Measurements from ENCODE around the gene PCDHB5.
"Not testable (repeated sequence)": the region's sequence is repeated elsewhere in the genome, so short reads cannot be mapped to it uniquely, and the experiment has no call there.

Gene PCDHB5

DNA sequence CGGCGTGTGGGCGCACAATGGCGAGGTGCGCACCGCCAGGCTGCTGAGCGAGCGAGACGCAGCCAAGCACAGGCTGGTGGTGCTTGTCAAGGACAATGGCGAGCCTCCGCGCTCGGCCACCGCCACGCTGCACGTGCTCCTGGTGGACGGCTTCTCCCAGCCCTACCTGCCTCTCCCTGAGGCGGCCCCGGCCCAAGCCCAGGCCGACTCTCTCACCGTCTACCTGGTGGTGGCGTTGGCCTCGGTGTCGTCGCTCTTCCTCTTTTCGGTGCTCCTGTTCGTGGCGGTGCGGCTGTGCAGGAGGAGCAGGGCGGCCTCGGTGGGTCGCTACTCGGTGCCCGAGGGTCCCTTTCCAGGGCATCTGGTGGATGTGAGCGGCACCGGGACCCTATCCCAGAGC is 17.1 kb downstream of the PCDHB5 start:
- DNase-seq (ENCODE audit: low read depth): not testable (repeated sequence)

- no peak for DNase-seq (ENCODE audit: low read depth)
These were observed 20.8 kb downstream of the PCDHB5 start for GRCh38 chr5:141155540-141156374.

DNA sequence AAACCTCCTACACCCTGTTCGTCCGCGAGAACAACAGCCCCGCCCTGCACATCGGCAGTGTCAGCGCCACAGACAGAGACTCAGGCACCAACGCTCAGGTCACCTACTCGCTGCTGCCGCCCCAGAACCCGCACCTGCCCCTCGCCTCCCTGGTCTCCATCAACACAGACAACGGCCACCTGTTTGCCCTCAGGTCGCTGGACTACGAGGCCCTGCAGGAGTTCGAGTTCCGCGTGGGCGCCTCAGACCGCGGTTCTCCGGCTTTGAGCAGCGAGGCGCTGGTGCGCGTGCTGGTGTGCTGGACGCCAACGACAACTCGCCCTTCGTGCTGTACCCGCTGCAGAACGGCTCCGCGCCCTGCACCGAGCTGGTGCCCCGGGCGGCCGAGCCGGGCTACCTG is 22.4 kb downstream of the PCDHB5 start:
- DNase-seq (ENCODE audit: low read depth): not testable (repeated sequence)

DNA sequence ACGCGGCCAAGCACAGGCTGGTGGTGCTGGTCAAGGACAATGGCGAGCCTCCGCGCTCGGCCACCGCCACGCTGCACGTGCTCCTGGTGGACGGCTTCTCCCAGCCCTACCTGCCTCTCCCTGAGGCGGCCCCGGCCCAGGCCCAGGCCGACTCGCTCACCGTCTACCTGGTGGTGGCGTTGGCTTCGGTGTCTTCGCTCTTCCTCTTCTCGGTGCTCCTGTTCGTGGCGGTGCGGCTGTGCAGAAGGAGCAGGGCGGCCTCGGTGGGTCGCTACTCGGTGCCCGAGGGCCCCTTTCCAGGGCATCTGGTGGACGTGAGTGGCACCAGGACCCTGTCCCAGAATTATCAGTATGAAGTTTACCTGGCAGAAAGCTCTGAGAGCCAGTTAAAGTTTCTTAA is 22.9 kb downstream of the PCDHB5 start:
- DNase-seq (ENCODE audit: low read depth): not testable (repeated sequence)

- no peak for DNase-seq (ENCODE audit: low read depth)
These were observed 37.6 kb downstream of the PCDHB5 start, which contains the start of gene PCDHB7 for GRCh38 chr5:141172381-141173204. PCDHB7 (plus strand) TSS chr5:141172644; CDS start chr5:141172836, 192 bp downstream.

DNA sequence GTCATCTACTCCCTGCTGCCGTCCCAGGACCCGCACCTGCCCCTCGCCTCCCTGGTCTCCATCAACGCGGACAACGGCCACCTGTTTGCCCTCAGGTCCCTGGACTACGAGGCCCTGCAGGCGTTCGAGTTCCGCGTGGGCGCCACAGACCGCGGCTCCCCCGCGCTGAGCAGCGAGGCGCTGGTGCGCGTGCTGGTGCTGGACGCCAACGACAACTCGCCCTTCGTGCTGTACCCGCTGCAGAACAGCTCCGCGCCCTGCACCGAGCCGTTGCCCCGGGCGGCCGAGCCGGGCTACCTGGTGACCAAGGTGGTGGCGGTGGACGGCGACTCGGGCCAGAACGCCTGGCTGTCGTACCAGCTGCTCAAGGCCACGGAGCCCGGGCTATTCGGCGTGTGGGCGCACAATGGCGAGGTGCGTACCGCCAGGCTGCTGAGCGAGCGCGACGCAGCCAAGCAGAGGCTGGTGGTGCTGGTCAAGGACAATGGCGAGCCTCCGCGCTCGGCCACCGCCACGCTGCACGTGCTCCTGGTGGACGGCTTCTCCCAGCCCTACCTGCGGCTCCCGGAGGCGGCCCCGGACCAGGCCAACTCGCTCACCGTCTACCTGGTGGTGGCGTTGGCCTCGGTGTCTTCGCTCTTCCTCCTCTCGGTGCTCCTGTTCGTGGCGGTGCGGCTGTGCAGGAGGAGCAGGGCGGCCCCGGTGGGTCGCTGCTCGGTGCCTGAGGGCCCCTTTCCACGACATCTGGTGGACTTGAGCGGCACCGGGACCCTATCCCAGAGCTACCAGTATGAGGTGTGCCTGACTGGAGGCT is 39.5 kb downstream of the PCDHB5 start:
- DNase-seq (ENCODE audit: low read depth): not testable (repeated sequence)

DNA sequence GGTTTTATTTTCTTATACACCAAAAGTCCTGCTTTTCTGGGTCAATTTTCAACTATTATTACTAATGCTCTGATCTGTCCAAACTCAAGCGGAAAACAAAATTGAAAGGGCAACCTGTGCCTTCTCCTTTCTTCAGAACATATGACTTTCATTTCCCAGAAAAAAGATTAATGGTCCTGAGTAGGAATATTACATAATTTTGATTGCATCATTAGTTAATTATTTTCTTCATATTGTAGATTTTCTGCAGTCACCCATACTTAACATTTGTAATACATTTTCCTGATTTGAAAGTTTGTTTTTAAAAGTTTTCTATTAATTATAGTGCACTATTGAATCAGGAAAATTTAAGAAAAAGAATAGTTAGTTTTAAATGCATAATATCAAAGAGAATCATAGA is 40.9 kb downstream of the PCDHB5 start:
- DNase-seq (ENCODE audit: low read depth): no peak

- DNase-seq (ENCODE audit: low read depth): not testable (repeated sequence)
These were observed 42.7 kb downstream of the PCDHB5 start, which contains the start of gene PCDHB8 for GRCh38 chr5:141177577-141178191. PCDHB8 (plus strand) TSS chr5:141177790; CDS start chr5:141178035, 245 bp downstream.

DNA sequence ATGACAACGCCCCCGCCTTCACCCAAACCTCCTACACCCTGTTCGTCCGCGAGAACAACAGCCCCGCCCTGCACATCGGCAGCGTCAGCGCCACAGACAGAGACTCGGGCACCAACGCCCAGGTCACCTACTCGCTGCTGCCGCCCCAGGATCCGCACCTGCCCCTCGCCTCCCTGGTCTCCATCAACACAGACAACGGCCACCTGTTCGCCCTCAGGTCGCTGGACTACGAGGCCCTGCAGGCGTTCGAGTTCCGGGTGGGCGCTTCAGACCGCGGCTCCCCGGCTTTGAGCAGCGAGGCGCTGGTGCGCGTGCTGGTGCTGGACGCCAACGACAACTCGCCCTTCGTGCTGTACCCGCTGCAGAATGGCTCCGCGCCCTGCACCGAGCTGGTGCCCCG is 44.4 kb downstream of the PCDHB5 start:
- DNase-seq (ENCODE audit: low read depth): not testable (repeated sequence)

DNA sequence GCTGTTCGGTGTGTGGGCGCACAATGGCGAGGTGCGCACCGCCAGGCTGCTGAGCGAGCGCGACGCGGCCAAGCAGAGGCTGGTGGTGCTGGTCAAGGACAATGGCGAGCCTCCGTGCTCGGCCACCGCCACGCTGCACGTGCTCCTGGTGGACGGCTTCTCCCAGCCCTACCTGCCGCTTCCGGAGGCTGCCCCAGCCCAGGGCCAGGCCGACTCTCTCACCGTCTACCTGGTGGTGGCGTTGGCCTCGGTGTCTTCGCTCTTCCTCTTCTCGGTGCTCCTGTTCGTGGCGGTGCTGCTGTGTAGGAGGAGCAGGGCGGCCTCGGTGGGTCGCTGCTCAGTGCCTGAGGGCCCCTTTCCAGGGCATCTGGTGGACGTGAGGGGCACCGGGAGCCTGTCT is 44.9 kb downstream of the PCDHB5 start:
- DNase-seq (ENCODE audit: low read depth): not testable (repeated sequence)

DNA sequence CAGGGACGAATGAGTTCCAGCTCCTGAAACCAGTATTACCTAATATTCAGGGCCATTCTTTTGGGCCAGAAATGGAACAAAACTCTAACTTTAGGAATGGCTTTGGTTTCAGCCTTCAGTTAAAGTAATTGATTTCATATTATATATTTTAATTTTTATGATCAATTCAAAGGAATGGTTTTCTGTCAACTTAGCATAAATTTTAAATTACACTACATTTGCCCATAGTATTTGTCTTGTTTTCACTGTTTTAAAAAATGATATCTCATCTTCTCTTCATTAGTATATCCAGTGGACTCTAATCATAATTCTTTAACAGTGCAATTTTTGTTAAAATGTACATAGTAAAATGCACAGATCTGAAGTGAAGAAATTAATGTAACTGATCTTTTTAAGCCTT is 45.3 kb downstream of the PCDHB5 start:
- DNase-seq (ENCODE audit: low read depth): no peak

DNA sequence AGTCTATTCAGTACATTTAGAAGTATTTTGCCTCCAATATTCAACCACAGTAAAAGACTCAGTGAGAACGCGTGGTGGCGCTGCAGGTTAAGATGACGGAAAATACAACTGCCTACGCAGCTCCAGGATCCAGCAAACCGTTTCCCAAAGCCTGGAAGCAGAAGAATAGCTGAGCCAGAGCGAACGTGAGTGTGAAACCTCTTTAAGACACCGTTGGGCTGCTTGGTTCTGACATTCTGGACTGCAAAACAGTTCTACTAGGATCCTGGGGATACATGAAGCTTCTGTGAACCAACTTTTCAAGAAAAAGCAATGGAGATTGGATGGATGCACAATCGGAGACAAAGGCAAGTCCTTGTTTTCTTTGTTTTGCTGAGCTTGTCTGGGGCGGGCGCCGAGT is 47.2 kb downstream of the PCDHB5 start, which contains the start of gene PCDHB16:
TSS of gene PCDHB16 (plus strand) at position 140 of the 400 bp plus-strand sequence. CDS start at position 313, 173 bp downstream.
- DNase-seq (ENCODE audit: low read depth): no peak

GRCh38 chr5:141184117-141184855 is 49.3 kb downstream of the PCDHB5 start:
- DNase-seq (ENCODE audit: low read depth): not testable (repeated sequence)

DNA sequence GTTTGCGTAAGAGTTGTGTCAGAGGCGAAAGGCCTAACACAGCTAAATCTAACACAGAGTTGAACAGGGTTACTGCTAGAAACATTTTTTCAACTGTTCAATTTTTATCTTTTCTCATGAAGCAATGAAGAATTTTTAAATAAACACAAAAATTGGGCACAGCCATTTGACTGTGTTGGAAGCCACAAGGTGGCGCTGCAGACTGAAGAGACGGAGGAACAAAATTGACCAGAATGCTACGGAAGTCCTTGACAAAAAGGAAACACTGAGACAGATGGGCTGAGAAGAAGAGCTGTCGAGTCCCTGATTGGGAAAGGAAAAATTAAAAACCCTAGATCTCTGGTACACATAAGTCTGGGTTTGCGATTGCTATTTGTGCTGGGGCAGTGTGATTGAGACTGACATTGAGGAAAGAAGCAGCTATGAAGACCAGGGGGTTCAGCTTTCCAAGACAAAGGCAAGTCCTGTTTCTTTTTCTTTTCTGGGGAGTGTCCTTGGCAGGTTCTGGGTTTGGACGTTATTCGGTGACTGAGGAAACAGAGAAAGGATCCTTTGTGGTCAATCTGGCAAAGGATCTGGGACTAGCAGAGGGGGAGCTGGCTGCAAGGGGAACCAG is 52.0 kb downstream of the PCDHB5 start, which contains the start of gene PCDHB9:
TSS of gene PCDHB9 (plus strand) at position 265 of the 616 bp plus-strand sequence. CDS start at position 423, 158 bp downstream.
- no peak for DNase-seq (ENCODE audit: low read depth)
